Stimulated activated CD4-positive, alpha-beta T cell treated with anti-CD3 and anti-CD28 coated beads, Interleukin-4, amount 100 ng/mL, for 24 hours (primary cell): ENCODE data around the gene IL6ST.
"Not testable (repeated sequence)": the region's sequence is repeated elsewhere in the genome, so short reads cannot be mapped to it uniquely, and the experiment has no call there.

Experiments
- DNase-seq: peaks from one replicate; pipeline ENCODE4 v3.0.0-alpha.2; 2020

The IL6ST gene

GRCh38 chr5:56003679-56004078 is 8.9 kb upstream of the IL6ST start:
- no peak for DNase-seq

- no peak for DNase-seq
Measured at GRCh38 chr5:56003179-56003578, 8.4 kb upstream of the IL6ST start.

GRCh38 chr5:56002303-56002702 is 7.5 kb upstream of the IL6ST start:
- no peak for DNase-seq

- DNase-seq, result not testable (repeated sequence)
Measured at GRCh38 chr5:56000221-56000620, 5.5 kb upstream of the IL6ST start.

GRCh38 chr5:55998966-55999365 is 4.2 kb upstream of the IL6ST start:
- no peak for DNase-seq

- DNase-seq, result peak; percentile 44
Measured at GRCh38 chr5:55997742-55998351, 3.1 kb upstream of the IL6ST start.

- peak; percentile 97 for DNase-seq
Measured at GRCh38 chr5:55994998-55995914, 493 bp upstream of the IL6ST start.

- no peak for DNase-seq
Measured at GRCh38 chr5:55993731-55994494, 850 bp downstream of the IL6ST start.

- DNase-seq, result no peak
Measured at GRCh38 chr5:55993013-55993412, 1.8 kb downstream of the IL6ST start.

- DNase-seq, result no peak
Measured at GRCh38 chr5:55991768-55992486, 2.8 kb downstream of the IL6ST start.

- DNase-seq, result not testable (repeated sequence)
Measured at GRCh38 chr5:55990895-55991294, 3.9 kb downstream of the IL6ST start.

- no peak for DNase-seq
Measured at GRCh38 chr5:55989860-55990259, 4.9 kb downstream of the IL6ST start.

GRCh38 chr5:55988979-55989638 is 5.7 kb downstream of the IL6ST start:
- DNase-seq, result no peak

GRCh38 chr5:55988428-55988827 is 6.3 kb downstream of the IL6ST start:
- DNase-seq, result not testable (repeated sequence)

- DNase-seq, result no peak
Measured at GRCh38 chr5:55986931-55987330, 7.8 kb downstream of the IL6ST start.

- no peak for DNase-seq
Measured at GRCh38 chr5:55985181-55985580, 9.6 kb downstream of the IL6ST start.

- DNase-seq, result no peak
Measured at GRCh38 chr5:55983986-55984385, 10.8 kb downstream of the IL6ST start.

- no peak for DNase-seq
Measured at GRCh38 chr5:55982957-55983381, 11.8 kb downstream of the IL6ST start.

GRCh38 chr5:55973296-55973695 is 21.5 kb downstream of the IL6ST start:
- DNase-seq, result no peak

- no peak for DNase-seq
Measured at GRCh38 chr5:55969956-55970355, 24.8 kb downstream of the IL6ST start.

GRCh38 chr5:55966284-55966683 is 28.5 kb downstream of the IL6ST start:
- no peak for DNase-seq

GRCh38 chr5:55965525-55965924 is 29.2 kb downstream of the IL6ST start:
- no peak for DNase-seq
